NCI-H2081 (cell line): ENCODE results near the gene ZNF728.
"Not testable (repeated sequence)": the region's sequence is repeated elsewhere in the genome, so short reads cannot be mapped to it uniquely, and the experiment has no call there.

Experiments
- DNase-seq, 2 experiments: peaks; one replicate each; lab custom pipeline; 2025; lab: John Stamatoyannopoulos, UW

ZNF728 gene

GRCh38 chr19:23002690-23003422, at the start of gene ZNF728:
TSS of gene ZNF728 (minus strand) at chr19:23003176. CDS start at chr19:23003030, 146 bp downstream.
- DNase-seq: no peak

DNA sequence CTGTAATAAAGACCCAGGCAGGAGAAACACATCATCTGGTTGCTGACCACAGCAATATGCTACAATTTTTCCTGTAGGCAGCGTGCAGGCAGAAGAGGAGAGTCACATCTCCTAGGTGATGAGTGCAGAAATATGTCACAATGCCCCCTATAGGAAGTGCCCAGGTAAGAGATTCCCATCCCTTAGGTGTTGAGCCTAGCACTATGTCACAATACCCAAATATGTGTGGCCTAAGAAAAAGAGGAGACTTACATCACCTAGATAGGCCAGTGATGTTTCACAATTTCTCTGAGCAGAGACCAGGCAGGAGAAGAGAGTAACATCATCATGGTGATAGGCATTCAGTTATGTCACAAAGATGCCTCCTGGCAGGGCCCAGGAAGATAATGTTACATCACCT, 49.4 kb upstream of the ZNF728 start:
- no peak for DNase-seq

- DNase-seq: no peak
Measured at GRCh38 chr19:23049256-23049655, 46.3 kb upstream of the ZNF728 start.

DNA sequence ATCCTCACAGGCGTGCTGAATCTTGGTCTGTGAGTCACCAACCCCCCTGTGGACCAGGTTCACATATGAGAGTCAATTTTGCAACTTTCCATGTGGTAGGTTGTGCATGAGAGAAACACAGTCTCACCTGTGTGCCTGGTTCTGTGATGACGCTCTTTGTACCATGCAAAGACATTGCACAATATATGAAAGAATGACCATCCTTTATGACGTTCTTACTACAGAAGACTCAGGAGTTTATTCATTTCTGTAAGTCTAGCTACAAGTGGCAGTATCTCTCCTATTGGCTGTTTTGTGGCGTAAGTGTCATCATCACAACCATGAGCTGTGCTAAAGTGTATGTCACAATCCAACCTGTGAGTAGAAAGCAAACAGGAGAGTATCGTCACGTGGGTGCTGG, 43.8 kb upstream of the ZNF728 start:
- DNase-seq: no peak

DNA sequence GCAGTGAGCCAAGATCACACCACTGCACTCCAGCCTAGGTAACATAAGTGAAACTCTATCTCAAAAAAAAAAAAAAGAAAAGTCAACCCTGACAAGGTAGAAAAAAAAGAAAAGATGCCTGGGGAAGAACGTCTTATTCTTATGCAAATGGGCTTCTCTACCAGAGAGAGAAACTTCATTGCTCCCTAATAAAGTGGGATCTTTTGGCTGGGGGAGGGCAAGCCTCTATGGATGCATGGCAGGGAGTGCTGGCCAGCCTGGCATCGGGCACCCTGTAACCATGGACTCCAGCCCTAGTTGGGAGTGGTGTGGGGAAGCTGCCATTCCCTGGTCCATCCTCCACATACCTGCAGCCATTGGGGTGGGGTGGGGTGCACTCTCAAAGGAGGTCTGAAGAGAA, 30.7 kb upstream of the ZNF728 start:
- no peak for DNase-seq

DNA sequence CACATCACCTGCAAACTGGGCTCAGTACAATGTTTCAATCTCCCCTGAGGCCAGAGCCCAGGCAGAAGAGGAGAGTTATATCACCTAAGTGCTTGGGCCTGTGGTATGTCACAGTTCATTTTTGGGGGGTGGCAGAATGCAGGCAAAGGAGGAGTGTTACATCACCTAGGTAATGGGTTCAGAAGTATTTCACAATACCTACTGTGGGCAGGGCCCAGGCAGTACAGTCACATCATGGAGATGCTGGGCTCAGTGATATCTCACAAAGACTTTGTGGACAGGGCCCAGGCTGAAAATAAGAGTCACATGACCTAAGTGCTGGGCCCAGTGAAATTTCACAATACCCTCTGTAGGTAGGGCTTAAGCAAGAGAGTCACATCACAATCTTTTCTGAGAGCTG, 12.7 kb upstream of the ZNF728 start:
- no peak for DNase-seq

DNA sequence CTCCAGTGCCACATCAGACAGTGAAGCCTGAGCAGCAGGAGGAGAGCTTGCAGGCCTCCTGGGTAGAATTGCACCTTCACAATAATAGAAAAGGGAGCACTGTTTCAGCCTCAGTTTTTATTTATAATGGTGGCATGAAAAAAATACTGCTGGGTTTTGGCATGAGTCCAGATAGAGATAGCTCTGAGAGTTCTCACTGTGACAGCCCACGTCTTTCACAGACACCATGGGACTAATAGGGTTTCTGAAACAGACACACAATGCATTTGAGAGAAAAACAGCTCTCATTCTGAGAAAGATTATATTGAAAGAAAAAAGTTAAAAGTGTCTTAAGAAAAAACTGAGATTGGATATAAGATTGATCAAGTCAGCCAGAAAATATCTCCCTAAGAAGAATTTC, 8.0 kb downstream of the ZNF728 start:
- not testable (repeated sequence) for DNase-seq

DNA sequence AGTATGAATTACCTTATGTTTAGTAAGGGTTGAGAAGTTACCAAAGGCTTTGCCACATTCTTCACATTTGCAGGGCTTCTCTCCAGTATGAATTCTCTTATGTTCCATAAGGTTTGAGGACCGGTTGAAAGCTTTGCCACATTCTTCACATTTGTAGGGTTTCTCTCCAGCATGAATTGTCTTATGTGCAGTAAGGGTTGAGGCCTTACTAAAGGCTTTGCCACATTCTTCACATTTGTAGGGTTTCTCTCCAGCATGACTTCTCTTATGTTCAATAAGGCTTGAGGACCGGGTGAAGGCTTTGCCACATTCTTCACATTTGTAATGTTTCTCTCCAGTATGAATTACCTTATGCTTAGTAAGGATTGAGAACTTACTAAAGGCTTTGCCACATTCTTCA, 26.7 kb downstream of the ZNF728 start:
- no peak for DNase-seq

- not testable (repeated sequence) for DNase-seq
Measured at GRCh38 chr19:22975546-22976136, 27.3 kb downstream of the ZNF728 start.

GRCh38 chr19:22945560-22945959, 57.4 kb downstream of the ZNF728 start:
- no peak for DNase-seq

DNA sequence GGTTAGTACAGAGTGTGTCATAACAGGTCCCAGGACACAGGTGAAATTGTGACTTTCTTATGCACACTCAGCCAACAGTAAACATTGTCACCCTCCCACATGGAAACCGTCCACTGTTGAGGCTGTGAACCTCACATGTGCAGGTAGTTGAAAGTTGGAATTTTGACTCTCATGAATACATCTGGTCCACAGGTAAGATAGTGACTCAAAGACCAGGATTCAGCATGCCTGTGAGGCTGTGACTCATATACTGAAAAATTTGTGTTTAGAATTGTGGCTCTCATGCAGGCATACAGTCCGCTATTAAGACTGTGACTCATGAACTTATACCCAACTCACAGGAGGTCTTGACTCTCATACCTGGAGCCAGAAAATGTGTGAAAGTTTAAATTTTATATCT, 67.8 kb downstream of the ZNF728 start:
- no peak for DNase-seq

DNA sequence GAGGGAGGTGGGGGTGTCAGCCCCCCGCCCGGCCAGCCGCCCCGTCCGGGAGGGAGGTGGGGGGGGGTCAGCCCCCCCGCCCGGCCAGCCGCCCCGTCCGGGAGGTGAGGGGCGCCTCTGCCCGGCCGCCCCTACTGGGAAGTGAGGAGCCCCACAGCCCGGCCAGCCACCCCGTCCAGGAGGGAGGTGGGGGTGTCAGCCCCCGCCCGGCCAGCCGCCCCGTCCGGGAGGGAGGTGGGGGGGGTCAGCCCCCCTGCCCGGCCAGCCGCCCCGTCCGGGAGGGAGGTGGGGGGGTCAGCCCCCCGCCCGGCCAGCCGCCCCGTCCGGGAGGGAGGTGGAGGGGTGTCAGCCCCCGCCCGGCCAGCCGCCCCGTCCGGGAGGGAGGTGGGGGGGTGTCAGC, 75.4 kb downstream of the ZNF728 start:
- DNase-seq: not testable (repeated sequence)

GRCh38 chr19:22925181-22925580, 77.8 kb downstream of the ZNF728 start:
- not testable (repeated sequence) for DNase-seq
